Activated B cell treated with CpG ODN at 0.5 μM for 24 hours (primary cell): Measurements from ENCODE around the gene SEC24A. TPM values are rescaled to one million over a fixed set of nuclear protein-coding genes. Genes with fewer than 3 reads are reported as not detected.

Experiments
- ATAC-seq: fragments of 200-7000 bp; cut with Tn5 transposase; one replicate; pipeline ENCODE4 v1.10.0; 2021; ENCODE audit warnings: low read depth, mild to moderate bottlenecking, moderate library complexity
- CTCF ChIA-PET: fragments of 350-600 bp; sonication (Branson Sonifier 250); formaldehyde crosslinking; loops from one replicate; lab custom pipeline; 2021; ENCODE audit warnings: antibody characterized with exemption; lab: Charles Lee
- POLR2A ChIA-PET: fragments of 350-600 bp; sonication (Branson Sonifier 250); formaldehyde crosslinking; loops from one replicate; lab custom pipeline; 2021; ENCODE audit warnings: antibody characterized with exemption; lab: Charles Lee
- DNase-seq: peaks from one replicate; pipeline ENCODE4 v3.0.0; 2022
- H3K27ac Mint-ChIP-seq: one replicate; pipeline ENCODE4 v1.8.0; 2020; ENCODE audit warnings: mixed read lengths
- H3K27me3 Mint-ChIP-seq: one replicate; pipeline ENCODE4 v1.8.0; 2021; ENCODE audit warnings: mixed read lengths
- H3K36me3 Mint-ChIP-seq: one replicate; pipeline ENCODE4 v1.8.0; 2021; ENCODE audit warnings: low read depth, mixed read lengths
- H3K4me1 Mint-ChIP-seq: one replicate; pipeline ENCODE4 v1.8.0; 2021; ENCODE audit warnings: mixed read lengths
- H3K4me3 Mint-ChIP-seq: one replicate; pipeline ENCODE4 v1.8.0; 2020; ENCODE audit warnings: mild to moderate bottlenecking, mixed read lengths
- H3K9me3 Mint-ChIP-seq: one replicate; pipeline ENCODE4 v1.8.0; 2020; ENCODE audit warnings: mixed read lengths
- CTCF ChIP-seq: fragments of 200-600 bp; IDR thresholded peaks from one replicate; pipeline ENCODE4 v1.8.0; 2022; ENCODE audit warnings: antibody characterized with exemption, mild to moderate bottlenecking
- intact Hi-C: fragments of 100-400 bp; cut with micrococcal nuclease; formaldehyde crosslinking; loops from one replicate; pipeline ENCODE4 v1.15.1; 2024
- total RNA-seq: library from RNA; stranded (reverse); gene quantifications from 2 replicates; pipeline ENCODE4 v1.2.3, GENCODE V29; 2022

Gene SEC24A
- total RNA-seq, 1 donor from 2014 or later = 15.6 TPM

GRCh38 chr5:134738963-134739661 lies 90.5 kb downstream of the SEC24A start:
- Mint-ChIP-seq H3K27ac (peak overlapping the region; percentile 93), H3K4me3 (peak overlapping the region; percentile 86), H3K4me1 (peaks cover 33% of the 10 kb centered on the region), H3K9me3 (no peaks in the 10 kb centered on the region), H3K27me3 (no peaks in the 10 kb centered on the region), H3K36me3 (peaks cover 16% of the 10 kb centered on the region)
- ATAC-seq (peak; percentile 7), DNase-seq (peak; percentile 20)
- TF ChIP-seq CTCF = no peak
- ChIA-PET POLR2A (interaction anchor here (0.6 to 5.4 kb wide), 11 partner anchors 10 to 1819 kb away, joined by 3 to 55 read pairs (median 6); partner anchors contain the start of genes AFF4, C5orf24, CDKN2AIPNL and DDX46), CTCF (interaction anchor here (0.6 to 2.5 kb wide), 12 partner anchors 19 to 451 kb away, joined by 3 to 17 read pairs (median 4); partner anchors contain the start of genes C5orf24, DDX46 and PCBD2)
- intact Hi-C loops = loop anchor here (1.0 to 10.0 kb wide), 13 partner anchors 19 to 734 kb away; partner anchors contain the start of genes C5orf24, DDX46, JADE2 and PCBD2

GRCh38 chr5:134741052-134741451 lies 92.5 kb downstream of the SEC24A start:
- CTCF ChIA-PET = interaction anchor here (2.3 kb wide), 1 partner anchor 17 kb away, joined by 7 read pairs; the partner anchor contains the start of gene DDX46

GRCh38 chr5:134742134-134742533 lies 93.5 kb downstream of the SEC24A start:
- no peak overlapping the region for H3K4me3 Mint-ChIP-seq
- TF ChIP-seq CTCF = no peak
- peaks cover 20% of the 10 kb centered on the region for H3K36me3 Mint-ChIP-seq
- H3K4me1 Mint-ChIP-seq = peaks cover 24% of the 10 kb centered on the region
- ATAC-seq (no peak), DNase-seq (no peak)
- intact Hi-C loops = no loop called here
- H3K9me3 Mint-ChIP-seq = no peaks in the 10 kb centered on the region
- no peaks in the 10 kb centered on the region for H3K27me3 Mint-ChIP-seq
- no peak overlapping the region for H3K27ac Mint-ChIP-seq
- CTCF ChIA-PET = interaction anchor here (0.8 kb wide), 1 partner anchor 17 kb away, joined by 3 read pairs; the partner anchor contains the start of gene DDX46
- POLR2A ChIA-PET = no interaction called here

More at GRCh38 chr5:134741052-134741451, 92.5 kb downstream of the SEC24A start:
- no peak overlapping the region for H3K27ac Mint-ChIP-seq
- H3K36me3 Mint-ChIP-seq = peaks cover 20% of the 10 kb centered on the region
- intact Hi-C loops = no loop called here
- peaks cover 31% of the 10 kb centered on the region for H3K4me1 Mint-ChIP-seq
- no peak for ATAC-seq
- no peak for DNase-seq
- no peak overlapping the region for H3K4me3 Mint-ChIP-seq
- TF ChIP-seq CTCF = no peak
- no peaks in the 10 kb centered on the region for H3K9me3 Mint-ChIP-seq
- POLR2A ChIA-PET = interaction anchor here (0.9 kb wide), 1 partner anchor 17 kb away, joined by 3 read pairs; the partner anchor contains the start of gene DDX46
- no peaks in the 10 kb centered on the region for H3K27me3 Mint-ChIP-seq

- intact Hi-C loops = no loop called here
- DNase-seq (no peak), ATAC-seq (no peak)
- POLR2A ChIA-PET = no interaction called here
- peak overlapping the region; percentile 59 for H3K27ac Mint-ChIP-seq
- no peak for TF ChIP-seq CTCF
- no peaks in the 10 kb centered on the region for H3K27me3 Mint-ChIP-seq
- H3K4me1 Mint-ChIP-seq = peaks cover 8% of the 10 kb centered on the region
- no peaks in the 10 kb centered on the region for H3K9me3 Mint-ChIP-seq
- CTCF ChIA-PET = no interaction called here
- H3K36me3 Mint-ChIP-seq = peaks cover 15% of the 10 kb centered on the region
- no peak overlapping the region for H3K4me3 Mint-ChIP-seq
Measured at GRCh38 chr5:134749415-134749814, 100.8 kb downstream of the SEC24A start.

GRCh38 chr5:134758176-134758503 lies 109.6 kb downstream of the SEC24A start:
- Mint-ChIP-seq H3K4me3 (peak overlapping the region; percentile 100), H3K27me3 (no peaks in the 10 kb centered on the region), H3K27ac (peak overlapping the region; percentile 94), H3K4me1 (peaks cover 36% of the 10 kb centered on the region), H3K9me3 (no peaks in the 10 kb centered on the region), H3K36me3 (peaks cover 3% of the 10 kb centered on the region)
- intact Hi-C loops = loop anchor here (1.0 to 10.0 kb wide), 9 partner anchors 20 to 532 kb away; partner anchors contain the start of genes C5orf24, CAMLG, PCBD2 and PPP2CA
- TF ChIP-seq CTCF = no peak
- CTCF ChIA-PET = interaction anchor here (0.7 to 1.7 kb wide), 6 partner anchors 12 to 147 kb away, joined by 3 to 7 read pairs (median 4); partner anchors contain the start of genes CAMLG and PCBD2
- DNase-seq (no peak), ATAC-seq (no peak)
- POLR2A ChIA-PET = interaction anchor here (0.5 to 4.4 kb wide), 9 partner anchors 17 to 147 kb away, joined by 3 to 35 read pairs (median 3); partner anchors contain the start of genes C5orf24, CAMLG and PCBD2
